GM12872 (cell line): ENCODE results near the gene ADTRP.

Experiments used
- CTCF ChIP-seq: IDR thresholded peaks from 3 replicates; pipeline ENCODE4 v1.5.1; 2011; ENCODE audit warnings: low read depth, mild to moderate bottlenecking, low read length, moderate library complexity; ENCODE audit not compliant: insufficient read depth

Gene ADTRP

GRCh38 chr6:11701573-11701972 lies 77.0 kb downstream of the ADTRP start:
- TF ChIP-seq CTCF: no peak

- TF ChIP-seq CTCF: peak; percentile 35; the same call in 2 of the 3 replicates
Measured at GRCh38 chr6:11700118-11700718, 78.4 kb downstream of the ADTRP start.

GRCh38 chr6:11699576-11699975 lies 79.0 kb downstream of the ADTRP start:
- TF ChIP-seq CTCF: no peak

- TF ChIP-seq CTCF: no peak
Measured at GRCh38 chr6:11692451-11693376, 85.9 kb downstream of the ADTRP start.

- no peak for TF ChIP-seq CTCF
Measured at GRCh38 chr6:11689847-11690246, 88.8 kb downstream of the ADTRP start.

DNA sequence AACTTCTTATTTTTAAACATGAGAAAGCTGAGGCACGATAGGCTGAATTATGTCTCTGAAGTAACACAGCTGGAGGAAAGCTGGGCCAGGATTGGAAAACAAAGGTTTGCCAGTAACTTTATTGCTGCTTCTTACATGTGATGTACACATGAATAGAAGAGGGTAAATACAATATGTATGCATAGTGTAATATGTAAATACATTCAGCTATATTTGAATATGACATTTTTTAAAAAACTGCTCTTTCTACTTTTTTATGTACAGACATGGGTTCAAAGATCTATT lies 90.2 kb downstream of the ADTRP start:
- no peak for TF ChIP-seq CTCF

GRCh38 chr6:11685481-11686093 lies 93.0 kb downstream of the ADTRP start:
- TF ChIP-seq CTCF: no peak
